NCI-H1436 treated with DMSO at 0.1 percent for 48 hours (cell line): ENCODE results near the gene SMIM29.

Experiments
- DNase-seq: peaks from one replicate; lab custom pipeline; 2025; lab: John Stamatoyannopoulos, UW

SMIM29 gene

DNA sequence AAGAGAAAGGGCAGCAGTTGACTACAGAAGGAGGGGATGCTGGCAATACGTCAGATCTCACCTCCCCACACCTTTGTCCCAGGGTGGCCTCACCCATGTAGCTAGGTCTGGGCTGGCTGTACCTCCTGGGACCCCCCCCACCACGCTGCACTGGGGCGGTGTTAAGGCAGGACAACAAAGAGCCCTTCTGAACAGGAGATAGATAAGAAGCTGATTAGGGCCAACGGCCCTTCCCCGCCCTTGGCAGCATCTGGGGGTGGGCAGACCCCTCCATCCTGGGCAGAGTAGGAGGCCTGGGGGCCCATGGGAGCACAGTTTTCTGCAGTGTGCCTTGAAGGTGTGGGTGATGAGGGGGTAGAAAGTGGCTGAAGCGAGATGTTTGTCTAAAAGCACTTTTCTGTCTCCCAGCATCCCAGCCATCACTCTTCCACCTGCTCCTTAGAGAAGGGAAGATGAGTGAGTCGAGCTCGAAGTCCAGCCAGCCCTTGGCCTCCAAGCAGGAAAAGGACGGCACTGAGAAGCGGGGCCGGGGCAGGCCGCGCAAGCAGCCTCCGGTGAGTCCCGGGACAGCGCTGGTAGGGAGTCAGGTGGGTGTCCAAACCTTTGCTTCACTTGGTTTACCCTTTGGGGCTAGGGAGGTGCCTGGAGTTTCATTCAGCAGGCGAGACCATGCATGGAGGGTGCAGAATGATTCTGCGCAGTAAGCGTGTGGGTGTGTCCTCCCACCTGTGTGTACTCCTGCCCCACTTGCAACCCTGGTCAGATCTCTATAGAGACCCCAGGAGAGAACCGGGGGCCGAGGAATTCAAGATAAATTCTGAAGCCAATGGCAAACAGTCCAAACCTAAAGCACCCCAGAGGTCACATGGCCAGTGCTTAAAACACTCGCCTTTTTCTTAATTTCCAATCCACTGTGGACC, 8.2 kb downstream of the SMIM29 start:
- no peak for DNase-seq

DNA sequence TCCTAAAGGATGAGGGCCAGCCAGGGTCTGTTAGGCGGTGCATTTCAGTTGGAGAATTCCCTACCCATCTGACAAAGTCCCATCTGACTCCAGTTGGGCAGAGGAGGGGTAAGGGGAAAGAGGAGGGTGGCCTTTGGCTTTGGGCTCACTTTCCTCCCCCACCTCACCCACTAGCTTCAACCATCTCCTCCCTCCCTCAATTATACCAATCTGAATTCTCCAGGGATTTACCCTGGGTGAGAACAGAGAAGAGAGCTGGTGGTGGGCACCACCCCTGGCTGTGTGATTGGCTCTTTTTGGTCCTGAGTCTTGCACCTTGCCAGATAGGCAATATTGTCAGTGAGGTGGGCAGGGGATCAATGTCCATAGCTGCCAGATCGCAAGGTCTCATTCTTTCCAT, 8.9 kb downstream of the SMIM29 start:
- no peak for DNase-seq

DNA sequence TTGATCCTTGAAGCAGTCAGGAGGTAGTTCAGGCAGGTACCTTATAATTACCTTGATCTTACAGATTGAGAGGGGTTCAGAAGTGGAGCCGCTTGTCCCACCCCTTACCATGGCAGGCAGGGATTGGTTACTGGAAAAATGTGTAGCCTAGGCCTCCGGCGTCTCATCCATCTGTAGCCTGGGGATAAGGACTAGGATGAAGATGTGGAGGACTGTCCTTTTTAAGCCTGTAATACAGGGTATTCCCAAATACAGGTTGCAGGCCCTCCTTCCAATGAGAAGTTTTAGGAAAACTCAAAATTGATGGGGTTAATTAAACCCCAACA, 9.3 kb downstream of the SMIM29 start:
- DNase-seq: no peak

DNA sequence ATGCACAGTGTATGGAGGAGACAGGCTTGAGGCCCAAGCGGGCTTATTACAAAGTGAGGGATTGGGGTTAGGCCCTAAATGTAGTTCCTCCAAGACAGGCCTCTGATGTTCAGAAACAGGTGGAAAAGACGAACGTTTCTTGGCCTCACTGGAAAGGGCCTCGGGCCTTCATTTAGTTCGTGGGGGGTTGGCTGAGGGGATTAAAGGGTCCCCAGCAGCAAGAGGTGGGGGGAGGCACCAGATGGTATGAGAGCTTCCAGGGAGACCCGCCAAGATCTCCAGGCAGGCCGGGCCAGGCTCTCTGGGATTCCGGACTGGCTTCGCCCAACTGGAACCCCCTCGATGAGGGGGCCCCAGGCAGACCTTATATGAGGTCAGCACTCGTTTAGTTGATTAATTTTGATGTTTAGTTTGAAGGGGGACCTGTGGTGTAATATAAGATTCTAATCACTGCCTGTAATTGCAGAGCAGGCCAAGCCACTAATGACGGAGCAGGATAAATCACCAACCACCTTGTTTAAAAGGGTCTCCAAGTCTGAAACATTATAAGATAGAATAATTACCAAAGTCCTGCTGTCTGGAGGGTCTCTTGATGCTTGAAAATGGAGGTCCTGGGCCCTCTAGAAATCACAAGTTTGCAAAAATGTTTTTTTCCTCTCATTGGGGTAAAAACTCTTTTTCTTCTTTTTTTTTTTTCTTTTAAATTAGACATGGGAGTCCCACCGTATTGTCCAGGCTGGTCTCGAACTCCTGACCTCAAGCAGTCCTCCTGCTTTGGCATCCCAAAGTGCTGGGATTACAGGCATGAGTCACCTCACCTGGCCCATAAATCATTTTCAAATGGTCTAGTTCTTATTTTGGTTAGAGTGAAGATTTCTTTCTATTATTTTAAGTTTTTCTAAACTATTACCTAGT, 10.0 kb downstream of the SMIM29 start:
- no peak for DNase-seq

DNA sequence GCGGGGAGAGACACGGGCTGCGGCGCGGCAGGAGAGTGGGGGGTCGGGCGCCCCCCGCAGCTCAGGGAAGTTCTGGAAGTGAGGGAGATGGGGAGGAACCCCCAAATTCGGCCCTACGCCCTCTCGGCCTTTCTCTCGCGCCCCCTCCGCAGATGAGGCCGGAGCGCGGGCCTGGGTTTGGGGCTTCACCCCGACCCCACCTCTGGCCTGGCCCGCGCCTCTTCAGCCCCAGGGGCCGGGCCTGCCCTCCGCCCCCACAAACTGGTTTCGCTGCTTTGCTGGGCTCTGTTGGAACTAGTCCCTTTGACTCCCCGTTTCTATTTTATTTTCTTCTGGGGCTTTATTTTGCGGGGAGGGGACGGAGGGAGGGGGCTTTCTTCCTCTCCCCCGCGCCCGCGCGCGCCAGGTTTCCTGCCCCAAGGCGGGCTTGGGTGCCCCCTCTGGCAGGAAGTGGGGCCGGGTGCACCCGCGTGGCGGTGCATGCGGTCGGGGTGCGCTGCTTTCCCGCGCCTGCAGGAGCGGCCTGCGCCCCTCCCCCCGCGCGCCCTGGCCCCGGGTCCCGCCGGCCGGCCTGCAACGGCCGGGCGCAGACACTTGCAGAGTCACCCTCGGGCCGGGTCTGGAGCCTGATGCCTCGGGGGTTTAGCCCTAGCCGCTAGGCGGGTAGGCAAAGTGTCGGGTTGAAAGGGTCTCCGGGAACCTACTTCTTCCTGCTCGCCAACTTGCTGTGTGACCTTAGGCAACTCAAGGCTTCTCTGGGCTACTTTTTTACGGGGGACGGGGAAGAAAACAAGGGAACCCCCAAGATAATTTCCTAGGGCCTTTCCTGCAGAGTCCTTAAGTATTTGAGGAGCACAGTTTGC, 10.9 kb downstream of the SMIM29 start:
- DNase-seq: no peak

DNA sequence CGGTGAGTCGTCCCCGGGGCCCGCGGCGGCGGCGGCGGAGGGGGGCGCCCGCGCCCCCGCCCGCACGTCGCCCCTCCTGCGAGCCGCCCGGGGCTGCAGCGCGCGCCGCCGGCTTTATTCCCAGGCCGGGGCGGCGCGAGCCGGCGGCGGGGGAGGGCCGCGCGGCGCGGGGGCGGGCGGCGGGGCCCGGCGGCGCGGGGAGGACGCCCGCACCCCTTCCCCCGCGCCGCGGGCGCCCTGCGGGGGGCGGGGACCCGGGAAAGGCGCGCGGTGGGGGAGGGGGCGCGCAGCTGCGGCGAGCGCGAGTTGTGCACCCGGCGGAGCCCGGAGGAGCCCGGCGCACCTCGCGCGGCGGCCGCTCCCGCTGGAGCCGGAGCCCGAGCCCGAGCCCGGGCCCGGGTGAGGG, 11.5 kb downstream of the SMIM29 start:
- DNase-seq: no peak

DNA sequence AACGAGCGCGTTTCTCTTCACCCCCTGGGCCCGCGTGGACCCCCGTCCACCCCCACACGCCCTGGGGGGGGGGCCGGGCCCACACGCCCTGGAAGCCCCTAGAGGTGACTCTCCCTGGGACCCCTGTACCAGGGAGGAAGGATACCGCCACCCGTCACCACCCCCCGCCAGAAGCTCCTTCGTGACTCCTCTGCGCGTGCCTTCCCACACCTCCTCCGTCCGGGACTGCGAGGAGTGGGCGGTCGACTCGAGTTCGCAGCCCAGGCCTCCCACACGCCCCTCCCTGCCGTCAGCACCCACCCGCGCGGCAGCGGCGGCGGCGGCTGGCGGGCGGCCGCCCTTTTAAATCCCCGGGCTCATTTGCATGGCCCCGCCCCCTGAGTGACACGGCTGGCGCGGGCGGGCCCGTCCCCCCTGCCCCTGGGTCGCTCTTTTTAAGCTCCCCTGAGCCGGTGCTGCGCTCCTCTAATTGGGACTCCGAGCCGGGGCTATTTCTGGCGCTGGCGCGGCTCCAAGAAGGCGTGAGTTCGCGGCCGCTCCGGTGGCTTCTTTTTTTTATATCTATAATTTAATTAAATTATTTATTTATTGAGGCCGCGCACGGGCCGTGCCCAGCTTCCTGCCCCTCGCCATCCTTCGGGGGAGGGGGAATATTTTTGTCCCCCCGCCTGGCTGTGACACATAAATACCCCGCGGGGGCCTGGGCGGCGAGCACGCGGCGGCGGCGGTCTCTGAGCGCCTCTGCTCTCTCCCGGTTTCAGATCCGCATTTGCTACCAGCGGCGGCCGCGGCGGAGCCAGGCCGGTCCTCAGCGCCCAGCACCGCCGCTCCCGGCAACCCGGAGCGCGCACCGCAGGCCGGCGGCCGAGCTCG, 12.1 kb downstream of the SMIM29 start, which contains the start of gene HMGA1:
TSS of gene HMGA1 (plus strand) at position 431 of the 873 bp plus-strand sequence. CDS start 3,908 bp downstream, outside the sequence.
- peak; percentile 47 for DNase-seq

DNA sequence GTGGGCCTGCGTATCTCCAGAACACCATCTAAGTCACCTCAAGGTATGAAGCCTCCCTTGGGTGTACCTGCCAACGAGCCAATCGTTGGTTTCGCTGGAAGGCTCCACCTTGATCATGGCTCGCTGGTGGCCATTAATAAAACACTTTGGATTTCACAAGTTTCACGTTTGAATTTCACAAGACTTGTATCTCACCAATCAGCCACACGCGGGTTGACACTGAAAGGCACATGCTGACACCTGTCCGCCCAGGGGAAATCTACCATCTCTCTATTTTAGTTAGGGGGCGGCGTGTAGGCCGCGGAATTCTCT, 12.7 kb downstream of the SMIM29 start:
- no peak for DNase-seq

DNA sequence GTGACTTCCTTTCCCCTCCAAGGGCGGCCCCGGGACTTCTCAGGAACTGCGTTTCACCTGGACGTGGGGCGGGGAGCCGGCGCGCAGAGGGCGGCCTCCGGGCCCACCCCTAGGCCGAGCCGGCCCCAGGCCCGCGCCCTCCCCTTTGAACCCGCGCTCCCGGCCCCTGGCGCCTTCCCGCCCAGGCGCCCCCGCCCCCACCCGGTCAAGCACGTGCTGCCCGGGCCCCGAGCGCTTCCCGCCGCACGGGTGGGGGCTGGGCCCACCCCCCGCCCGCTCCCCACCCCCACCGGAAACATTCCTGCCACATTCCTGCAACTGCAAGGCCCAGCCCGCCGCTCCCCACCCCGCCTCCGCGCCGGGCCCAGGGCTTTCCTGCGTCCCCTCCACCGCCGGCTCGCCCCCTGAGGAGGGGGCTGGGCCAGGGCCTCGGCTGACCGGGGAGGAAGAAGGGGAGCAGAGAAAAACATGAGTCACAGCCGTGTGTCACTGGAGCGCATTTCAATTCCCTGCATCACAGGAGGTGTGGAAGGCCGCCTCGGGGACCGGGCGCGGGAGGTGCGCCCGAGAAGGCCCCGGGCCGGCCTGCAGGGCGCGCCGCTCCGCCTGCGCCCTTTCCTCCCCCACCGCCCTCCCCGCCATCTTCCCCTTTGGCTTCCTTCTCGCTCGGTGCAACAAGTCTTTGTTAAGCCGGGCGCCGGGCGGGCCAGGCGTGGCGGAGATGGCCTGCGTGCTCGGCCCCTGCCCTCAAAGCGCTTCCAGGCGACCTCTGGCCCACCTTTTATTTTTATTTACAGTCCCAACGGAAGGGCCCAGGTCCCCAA, 13.3 kb downstream of the SMIM29 start:
- DNase-seq: no peak

DNA sequence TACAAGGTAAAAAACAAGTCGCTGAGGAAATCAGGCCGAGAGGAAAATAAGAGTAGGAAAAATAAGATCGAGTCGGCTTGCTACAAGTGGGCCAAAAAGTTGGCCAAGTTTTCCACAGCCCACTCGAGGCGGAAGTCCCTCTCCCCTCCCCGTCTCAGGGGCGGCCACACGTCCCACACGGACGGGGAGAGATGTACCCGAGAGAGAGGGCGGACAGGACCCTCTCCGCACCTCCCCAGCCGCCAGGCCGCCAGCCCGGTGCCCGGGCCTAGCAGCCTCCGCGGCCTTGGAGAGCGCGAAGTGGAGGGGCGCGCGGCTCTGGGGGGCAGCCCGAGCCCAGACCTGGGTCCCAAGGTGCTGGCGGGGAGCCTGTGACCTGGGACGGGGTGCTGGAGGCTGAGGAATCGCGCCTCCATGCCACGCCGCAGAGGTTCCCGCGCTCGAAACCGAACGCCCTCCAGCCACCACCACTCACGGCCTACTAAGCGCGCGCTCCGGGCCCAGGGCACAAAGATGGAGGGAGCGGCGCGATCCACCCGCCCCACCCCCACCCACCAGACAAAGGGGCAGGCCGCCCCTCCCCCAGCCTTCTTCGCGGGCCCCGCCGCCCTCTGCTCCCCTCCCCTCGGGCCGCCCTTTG, 14.0 kb downstream of the SMIM29 start:
- no peak for DNase-seq

DNA sequence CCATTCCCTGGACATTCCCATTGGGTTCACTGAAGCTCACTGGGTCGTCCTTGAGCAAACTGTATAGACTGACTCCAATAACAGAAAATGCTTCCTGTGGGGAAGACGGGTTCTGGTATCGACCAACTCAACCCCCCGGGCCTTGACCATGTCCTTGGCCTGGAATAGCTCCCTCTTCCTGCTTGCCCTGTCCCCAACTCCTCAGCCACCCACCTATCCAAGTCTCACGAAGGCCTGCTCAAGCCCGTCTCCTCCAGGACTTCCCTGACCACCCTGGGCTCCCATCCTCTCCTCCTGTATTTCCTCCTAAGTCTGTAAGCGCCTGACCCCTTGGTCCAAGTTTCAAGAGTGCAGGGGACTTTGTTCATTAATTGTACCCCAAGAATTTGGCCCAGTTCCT, 14.9 kb downstream of the SMIM29 start:
- no peak for DNase-seq

DNA sequence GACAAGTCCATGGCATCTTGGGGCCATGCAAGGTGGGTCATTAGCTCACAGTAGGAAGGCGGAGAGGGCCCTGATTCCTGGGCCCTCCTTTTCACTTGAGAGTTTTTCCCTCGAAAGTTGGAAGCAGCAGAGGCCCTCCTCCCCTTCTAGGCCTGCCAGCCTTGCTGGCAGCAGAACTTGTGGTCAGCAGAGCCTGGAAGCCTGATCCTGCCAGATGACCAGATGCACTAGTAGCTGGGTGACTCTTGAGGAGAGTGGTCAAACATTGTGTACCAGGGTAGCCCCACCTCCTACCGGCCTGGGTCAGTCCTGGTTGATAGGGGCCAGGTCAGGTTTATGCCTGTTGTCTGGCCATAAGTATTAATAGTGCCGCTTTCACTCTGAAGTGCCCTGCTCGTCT, 15.9 kb downstream of the SMIM29 start:
- no peak for DNase-seq

DNA sequence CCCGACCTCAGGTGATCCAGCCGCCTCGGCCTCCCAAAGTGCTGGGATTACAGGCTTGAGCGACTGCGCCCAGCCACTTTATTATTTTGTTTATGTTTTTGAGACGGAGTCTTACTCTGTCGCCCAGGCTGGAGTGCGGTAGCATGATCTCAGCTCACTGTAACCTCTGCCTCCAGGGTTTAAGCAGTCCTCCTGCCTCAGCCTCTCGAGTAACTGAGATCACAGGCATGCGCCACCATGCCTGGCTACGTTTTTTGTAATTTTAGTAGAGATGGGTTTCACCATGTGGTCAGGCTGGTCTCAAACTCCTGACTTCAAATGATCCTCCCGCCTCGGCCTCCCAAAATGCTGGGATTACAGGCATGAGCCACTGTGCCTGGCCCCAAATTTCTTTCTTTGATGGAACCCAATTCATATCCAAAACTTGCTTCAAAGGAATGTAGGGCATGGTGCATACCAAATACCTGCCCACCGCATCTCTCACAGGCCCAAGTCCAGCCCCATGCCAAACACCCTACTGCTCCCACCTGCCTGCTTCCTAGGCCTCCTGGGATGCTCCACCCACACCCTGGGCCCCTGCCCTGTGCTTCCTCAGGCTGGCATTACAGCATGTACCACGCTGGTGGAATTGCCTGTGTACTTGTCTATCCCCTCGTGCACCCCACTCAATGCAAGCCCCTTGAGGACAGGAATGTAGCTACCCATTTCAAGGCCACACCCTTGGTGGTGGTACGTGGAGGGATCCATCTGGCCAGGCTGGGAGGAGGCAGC, 17.1 kb downstream of the SMIM29 start:
- no peak for DNase-seq

DNA sequence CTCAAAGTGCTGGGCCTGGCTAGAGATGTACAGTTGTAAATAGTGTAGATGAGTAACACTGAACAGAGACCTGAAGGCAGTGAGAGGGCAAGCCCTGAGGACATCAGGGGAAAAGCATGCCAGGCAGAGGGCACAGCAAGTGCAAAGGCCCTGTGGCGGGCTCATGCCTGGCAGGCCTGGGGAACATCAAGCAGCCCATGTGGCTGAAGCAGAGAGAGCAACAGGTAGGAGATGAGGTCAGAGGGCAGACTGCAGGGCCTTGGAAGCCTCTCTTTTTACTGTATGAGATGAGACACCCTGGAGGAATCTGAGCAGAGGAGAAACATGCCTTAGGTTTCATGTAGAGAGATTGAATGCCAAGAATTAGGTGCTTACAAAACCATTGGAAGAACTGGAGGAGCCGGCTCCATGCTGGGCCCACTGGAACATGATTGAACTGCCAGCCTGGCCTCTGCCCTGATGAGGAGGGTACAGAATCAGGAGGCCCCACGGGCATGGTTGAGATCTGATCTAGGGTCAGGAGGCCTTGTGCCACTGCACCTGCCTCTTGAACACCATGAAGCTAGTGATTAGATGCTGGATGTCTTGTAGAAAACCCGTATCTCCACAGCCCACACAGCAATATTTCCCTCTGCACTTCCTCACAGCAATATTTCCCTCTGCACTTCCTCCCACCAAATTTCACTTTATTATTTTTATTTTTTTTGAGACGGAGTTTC, 18.0 kb downstream of the SMIM29 start:
- DNase-seq: no peak

DNA sequence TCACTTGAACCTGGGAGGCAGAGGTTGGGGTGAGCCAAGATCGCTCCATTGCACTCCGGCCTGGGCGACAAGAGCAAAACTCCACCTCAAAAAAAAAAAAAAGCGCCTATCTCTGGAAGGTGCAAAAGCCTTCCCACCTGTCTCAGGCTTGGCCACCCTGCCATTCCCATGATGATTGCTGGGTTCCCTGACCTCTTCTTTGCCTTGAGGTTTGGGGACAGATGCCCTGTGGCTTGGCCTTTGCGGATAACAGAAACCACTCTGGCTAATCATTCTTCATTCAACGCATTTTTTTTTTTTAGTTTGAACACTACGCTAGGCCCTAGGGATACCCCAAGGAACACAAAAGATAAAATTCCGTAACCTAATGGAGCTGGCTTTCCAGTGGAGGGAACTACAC, 18.9 kb downstream of the SMIM29 start:
- no peak for DNase-seq

DNA sequence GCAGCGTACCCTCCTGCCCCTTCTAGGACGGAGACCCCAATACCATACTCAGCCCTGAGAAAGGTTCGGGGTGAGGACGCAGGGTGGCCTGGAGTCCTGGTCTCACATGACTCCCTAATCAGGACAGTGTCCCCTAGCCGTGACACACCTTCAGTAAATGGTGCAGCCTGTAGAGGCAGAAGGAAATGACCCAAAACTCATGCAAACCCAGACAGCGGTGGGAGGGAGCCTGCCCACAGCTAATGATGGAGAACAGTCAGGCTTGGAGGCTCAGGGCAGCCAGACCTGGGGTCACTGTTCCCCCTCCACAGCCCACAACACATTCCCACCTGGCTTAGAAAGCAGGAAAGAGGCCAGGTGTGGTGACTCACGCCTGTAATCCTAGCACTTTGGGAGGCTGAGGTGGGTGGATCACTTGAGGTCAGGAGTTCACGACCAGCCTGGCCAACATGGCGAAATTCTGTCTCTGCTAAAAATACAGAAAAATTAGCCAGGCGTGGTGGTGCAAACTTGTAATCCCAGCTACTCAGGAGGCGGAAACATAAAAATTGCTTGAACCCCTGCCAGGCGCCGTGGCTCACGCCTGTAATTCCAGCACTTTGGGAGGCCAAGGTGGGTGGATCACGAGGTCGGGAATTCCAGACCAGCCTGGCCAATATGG, 20.9 kb downstream of the SMIM29 start:
- DNase-seq: no peak

DNA sequence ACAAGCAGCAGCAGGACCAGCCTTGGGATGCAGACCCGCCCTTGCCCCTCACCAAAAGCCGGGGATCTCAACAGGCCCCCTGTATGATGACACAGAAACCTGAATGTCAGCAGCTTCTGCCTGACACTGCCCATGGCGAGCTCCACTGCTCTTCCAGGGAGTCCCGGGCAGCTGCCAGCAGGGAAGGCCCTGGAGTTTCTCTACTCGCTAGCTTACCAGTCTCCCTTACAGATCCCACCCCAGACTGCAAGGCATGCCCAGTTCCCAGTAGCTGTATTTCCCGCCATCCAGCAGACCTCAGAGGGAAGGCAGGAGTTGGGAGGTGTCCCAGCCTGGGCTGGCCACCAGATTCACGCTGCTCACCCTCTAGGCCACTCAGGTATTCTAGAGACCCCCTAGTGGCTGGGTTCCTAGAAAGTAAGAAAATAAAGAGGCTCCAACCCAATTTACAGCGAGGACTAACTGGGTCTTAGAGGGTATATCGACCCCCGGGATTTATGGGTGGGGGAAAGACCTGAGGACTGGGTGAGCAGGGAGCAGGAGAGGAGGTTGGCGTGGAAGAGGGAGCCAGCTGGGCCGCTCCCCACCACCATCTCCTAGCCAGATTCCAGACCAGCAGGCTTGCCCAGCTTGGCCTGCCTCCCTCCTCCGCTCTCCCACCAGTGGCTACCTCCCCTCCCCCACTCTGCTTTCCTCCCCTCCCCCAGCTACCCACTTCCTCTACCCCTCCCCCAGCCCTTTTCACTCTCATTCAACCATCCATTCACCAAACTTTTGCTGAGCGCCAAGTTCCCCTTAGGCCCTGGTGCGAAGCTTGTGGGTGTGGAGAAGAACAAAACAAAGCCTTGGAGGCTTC, 21.8 kb downstream of the SMIM29 start:
- DNase-seq: no peak
